H1 (cell line): ENCODE data around the gene RBM6. TPM values are rescaled to one million over a fixed set of nuclear protein-coding genes. Genes with fewer than 3 reads are reported as not detected.

Experiments
- CTCF ChIA-PET: fragments of 300-600 bp; sonication (Branson Sonifier 250); formaldehyde crosslinking; loops from one replicate; lab custom pipeline; 2021; ENCODE audit not compliant: partially characterized antibody; lab: Charles Lee
- POLR2A ChIA-PET: fragments of 300-600 bp; sonication (Branson Sonifier 250); formaldehyde crosslinking; loops from one replicate; lab custom pipeline; 2021; ENCODE audit warnings: inconsistent platforms; ENCODE audit not compliant: partially characterized antibody; lab: Charles Lee
- DNase-seq, 2 experiments: peaks; one replicate each; pipeline versions ENCODE4 v3.0.0 to v3.0.0-alpha.2; 2010 to 2022; ENCODE audit warnings: low spot score in 2 of 2, low read depth in 1 of 2, mixed read lengths in 1 of 2
- FAIRE-seq: peaks from 2 replicates; lab custom pipeline; 2011; peaks lifted over from hg19 to GRCh38; lab: Jason Lieb, UNC
- H2AFZ ChIP-seq: 2 replicates; pipeline ENCODE4 v1.8.1; 2012; ENCODE audit warnings: low read length, inconsistent platforms
- H2AK5ac ChIP-seq: 2 replicates; pipeline ENCODE4 v1.6.1; 2013; ENCODE audit warnings: low read depth, low read length
- H2BK120ac ChIP-seq: replicated peaks from 2 replicates; pipeline ENCODE3; 2013; ENCODE audit warnings: low read depth, low read length, inconsistent platforms
- H2BK12ac ChIP-seq: 2 replicates; pipeline ENCODE4 v1.6.1; 2013; ENCODE audit warnings: low read depth, low read length
- H2BK15ac ChIP-seq: 2 replicates; pipeline ENCODE4 v1.6.1; 2013; ENCODE audit warnings: low read length
- H2BK20ac ChIP-seq: 2 replicates; pipeline ENCODE4 v1.6.1; 2013; ENCODE audit warnings: low read length
- H2BK5ac ChIP-seq: 2 replicates; pipeline ENCODE4 v1.6.1; 2013; ENCODE audit warnings: low read depth, low read length
- H3K14ac ChIP-seq: 2 replicates; pipeline ENCODE4 v1.6.1; 2013; ENCODE audit warnings: inconsistent platforms; ENCODE audit not compliant: insufficient read length
- H3K18ac ChIP-seq: 2 replicates; pipeline ENCODE4 v1.6.1; 2013; ENCODE audit warnings: low read length; ENCODE audit errors: extremely low read depth
- H3K23ac ChIP-seq: 2 replicates; pipeline ENCODE4 v1.6.1; 2013; ENCODE audit warnings: inconsistent platforms; ENCODE audit not compliant: insufficient read length
- H3K23me2 ChIP-seq: 2 replicates; pipeline ENCODE4 v1.6.1; 2013; ENCODE audit warnings: low read depth, low read length
- H3K27ac ChIP-seq: 2 replicates; pipeline ENCODE4 v1.6.1; 2011; ENCODE audit warnings: low read depth, low read length, inconsistent platforms
- H3K27me3 ChIP-seq, 4 experiments: replicated peaks in 1 of 4; 1 replicate in 1 of 4; 2 replicates in 3 of 4; pipeline versions ENCODE4 v1.6.1 to v1.8.1; 2011 to 2013; ENCODE audit warnings: low read length in 3 of 4, mild to moderate bottlenecking in 3 of 4, inconsistent platforms in 2 of 4, mixed read lengths in 2 of 4, moderate library complexity in 1 of 4; ENCODE audit not compliant: control insufficient read depth in 3 of 4, insufficient read depth in 3 of 4; ENCODE audit errors: extremely low read depth in 1 of 4
- H3K36me3 ChIP-seq, 4 experiments: 2 replicates each; pipeline versions ENCODE4 v1.6.1 to v1.8.1; 2011 to 2013; ENCODE audit warnings: mild to moderate bottlenecking in 4 of 4, low read length in 3 of 4, moderate library complexity in 2 of 4, control low read depth in 1 of 4, inconsistent platforms in 1 of 4; ENCODE audit not compliant: insufficient read depth in 4 of 4, control insufficient read depth in 2 of 4
- H3K4ac ChIP-seq: replicated peaks from 2 replicates; pipeline ENCODE3; 2013; ENCODE audit warnings: low read length, low read depth, mixed read lengths, inconsistent platforms; ENCODE audit not compliant: insufficient read length
- H3K4me1 ChIP-seq, 4 experiments: replicated peaks in 1 of 4; 1 replicate in 1 of 4; 2 replicates in 3 of 4; pipeline versions ENCODE4 v1.6.1 to v1.8.1; 2011 to 2013; ENCODE audit warnings: low read length in 3 of 4, inconsistent platforms in 2 of 4, mixed read lengths in 1 of 4; ENCODE audit not compliant: insufficient read depth in 4 of 4, control insufficient read depth in 3 of 4
- H3K4me2 ChIP-seq, 2 experiments: 2 replicates each; pipeline versions ENCODE4 v1.6.1 to v1.8.1; 2011 to 2013; ENCODE audit warnings: low read depth in 2 of 2, low read length in 2 of 2, control low read depth in 1 of 2, inconsistent platforms in 1 of 2, mild to moderate bottlenecking in 1 of 2; ENCODE audit not compliant: insufficient read depth in 1 of 2
- H3K4me3 ChIP-seq, 4 experiments: fragments of 200-600, 300-600 bp in 1 of 4; sonication (generic), shearing (Covaris generic), sonication (Bioruptor Twin) in 1 of 4; 2 replicates each; pipeline versions ENCODE4 v1.5.1 to v1.8.1; 2011 to 2016; ENCODE audit warnings: low read length in 4 of 4, low read depth in 3 of 4, control low read depth in 2 of 4, inconsistent platforms in 2 of 4, mild to moderate bottlenecking in 2 of 4, mixed read lengths in 1 of 4, moderate library complexity in 1 of 4; ENCODE audit not compliant: insufficient read depth in 2 of 4; ENCODE audit errors: extremely low read depth in 1 of 4
- H3K56ac ChIP-seq: replicated peaks from 2 replicates; pipeline ENCODE3; 2013; ENCODE audit warnings: low read depth, mild to moderate bottlenecking, mixed read lengths, low read length, inconsistent platforms; ENCODE audit not compliant: insufficient read length
- H3K79me1 ChIP-seq: 2 replicates; pipeline ENCODE4 v1.6.1; 2013; ENCODE audit warnings: low read depth, low read length, control low read depth
- H3K79me2 ChIP-seq, 2 experiments: 2 replicates each; pipeline versions ENCODE4 v1.6.1 to v1.8.1; 2012 to 2013; ENCODE audit warnings: low read length in 2 of 2, mild to moderate bottlenecking in 2 of 2, inconsistent platforms in 1 of 2; ENCODE audit not compliant: insufficient read depth in 2 of 2, control insufficient read depth in 1 of 2
- H3K9ac ChIP-seq, 4 experiments: replicated peaks in 1 of 4; 1 replicate in 1 of 4; 2 replicates in 3 of 4; pipeline versions ENCODE4 v1.6.1 to v1.8.1; 2011 to 2013; ENCODE audit warnings: low read depth in 3 of 4, low read length in 3 of 4, control low read depth in 2 of 4, mild to moderate bottlenecking in 2 of 4, moderate library complexity in 2 of 4, inconsistent platforms in 1 of 4; ENCODE audit errors: extremely low read depth in 1 of 4
- H3K9me3 ChIP-seq, 2 experiments: 2 replicates each; pipeline versions ENCODE4 v1.6.1 to v1.8.1; 2012 to 2013; ENCODE audit warnings: mild to moderate bottlenecking in 2 of 2, moderate library complexity in 2 of 2, control low read depth in 1 of 2, inconsistent platforms in 1 of 2, low read depth in 1 of 2, low read length in 1 of 2, mixed read lengths in 1 of 2; ENCODE audit not compliant: insufficient read depth in 2 of 2
- H4K20me1 ChIP-seq, 2 experiments: replicated peaks in 1 of 2; 2 replicates each; pipeline versions ENCODE3 to v1.8.1; 2011 to 2013; ENCODE audit warnings: inconsistent platforms in 2 of 2, low read length in 2 of 2, mild to moderate bottlenecking in 1 of 2; ENCODE audit not compliant: insufficient read depth in 2 of 2, control insufficient read depth in 1 of 2
- H4K5ac ChIP-seq: 2 replicates; pipeline ENCODE4 v1.6.1; 2013; ENCODE audit warnings: low read length, low read depth, mixed read lengths, inconsistent platforms; ENCODE audit not compliant: insufficient read length
- H4K8ac ChIP-seq: 2 replicates; pipeline ENCODE4 v1.8.0; 2013; ENCODE audit warnings: mild to moderate bottlenecking, moderate library complexity, low read length, inconsistent platforms; ENCODE audit not compliant: insufficient read depth; ENCODE audit errors: extremely low read depth
- H4K91ac ChIP-seq: replicated peaks from 2 replicates; pipeline ENCODE3; 2013; ENCODE audit warnings: low read length, mixed read lengths, inconsistent platforms; ENCODE audit not compliant: insufficient read length
- ATF3 ChIP-seq: IDR thresholded peaks from 2 replicates; pipeline ENCODE4 v1.6.1; 2011; ENCODE audit warnings: low read depth, mild to moderate bottlenecking, low read length; ENCODE audit not compliant: insufficient read depth
- BCL11A ChIP-seq, 2 experiments: IDR thresholded peaks; one replicate each; pipeline ENCODE4 v1.6.1; 2011; ENCODE audit warnings: low read depth in 2 of 2, low read length in 2 of 2, mild to moderate bottlenecking in 2 of 2
- BRCA1 ChIP-seq: IDR thresholded peaks from 2 replicates; pipeline ENCODE4 v1.6.1; 2012; ENCODE audit warnings: low read depth, low read length, improper control_type of control experiment
- E2F6 ChIP-seq: IDR thresholded peaks from 2 replicates; pipeline ENCODE4 v1.6.1; 2012; ENCODE audit warnings: inconsistent platforms
- POLR2A ChIP-seq, 2 experiments: IDR thresholded peaks; 1 replicate in 1 of 2; 2 replicates in 1 of 2; pipeline ENCODE4 v1.6.1; 2011; ENCODE audit warnings: low read depth in 2 of 2, low read length in 2 of 2, mild to moderate bottlenecking in 2 of 2; ENCODE audit errors: control extremely low read depth in 1 of 2
- TAF7 ChIP-seq: optimal IDR thresholded peaks from 2 replicates; pipeline ENCODE3; 2011; ENCODE audit warnings: low read depth, mild to moderate bottlenecking, inconsistent platforms, low read length, moderate library complexity, borderline replicate concordance
- YY1 ChIP-seq: IDR thresholded peaks from 2 replicates; pipeline ENCODE4 v1.6.1; 2011; ENCODE audit warnings: low read depth, mild to moderate bottlenecking, low read length
- ZNF274 ChIP-seq: IDR thresholded peaks from 2 replicates; pipeline ENCODE4 v1.7.0; 2012; ENCODE audit warnings: low read length, borderline replicate concordance; ENCODE audit errors: extremely low read depth
- WGBS, 2 experiments: shearing (Covaris generic) in 1 of 2; methylation state at CpG; one replicate each; pipeline versions ENCODE4 v1.1.6 to v1.1.7; 2013 to 2015; ENCODE audit warnings: low lambda C conversion rate in 2 of 2, mixed read lengths in 2 of 2, inconsistent platforms in 1 of 2, low coverage in 1 of 2, missing lambda C conversion rate in 1 of 2; ENCODE audit not compliant: insufficient replicate concordance in 2 of 2, insufficient coverage in 1 of 2, insufficient read length in 1 of 2; ENCODE audit errors: extremely low coverage in 1 of 2, missing lambda C conversion rate in 1 of 2; 5-methylcytosine and 5-hydroxymethylcytosine counted together
- polyA plus RNA-seq, 7 experiments: library from polyadenylated mRNA; depleted of rRNA in 3 of 7; stranded (reverse) in 5 of 7; unstranded in 2 of 7; fragments of >200 nt in 5 of 7; fragments of 200-250 nt in 2 of 7; gene quantifications; 1 replicate in 5 of 7; 2 replicates in 1 of 7; 4 replicates in 1 of 7; pipeline versions ENCODE4 v1.2.1 to v1.2.3, GENCODE V29; 2011 to 2013; ENCODE audit warnings: missing spikeins in 2 of 7, mixed read lengths in 2 of 7
- total RNA-seq: library from RNA; stranded (reverse); fragmentation: NEBNext Ultra II Directional; extraction: Animal tissue kit (Norgen Biotek cat#: 25700); gene quantifications from 2 replicates; pipeline ENCODE4 v1.2.1, GENCODE V29; 2021

Gene RBM6
- total and polyA plus RNA-seq, 2 of the 8 experiments (the other 6 are each of a cell fraction or from before 2014, with no cell fraction given), result 30.6 to 80.1 TPM

GRCh38 chr3:50089609-50089945 lies 149.6 kb downstream of the RBM6 start:
- no peak overlapping the region for H3K18ac ChIP-seq
- no peak for DNase-seq
- no peak overlapping the region for H3K56ac ChIP-seq
- TF ChIP-seq TAF7 (no peak), POLR2A (IDR thresholded peaks at IDR 0.05; ENCODE audit: control extremely low read depth in 1 of 2, low read depth in 2 of 2, low read length in 2 of 2) (no peak), BRCA1 (no peak), E2F6 (no peak), ZNF274 (no peak), ATF3 (no peak), YY1 (no peak), BCL11A (IDR thresholded peaks at IDR 0.05; ENCODE audit: low read depth in 2 of 2, low read length in 2 of 2) (no peak)
- no peak overlapping the region for H2BK5ac ChIP-seq
- no peak overlapping the region for H2BK15ac ChIP-seq
- H4K20me1 ChIP-seq, result peaks cover 0 to 3% of the 10 kb centered on the region in 2 experiments
- no peak for FAIRE-seq
- H2BK20ac ChIP-seq, result no peak overlapping the region
- peaks cover 16 to 46% (median 33%) of the 10 kb centered on the region in 4 experiments for H3K36me3 ChIP-seq
- H3K79me2 ChIP-seq, result peaks cover 0 to 21% of the 10 kb centered on the region in 2 experiments; a peak in 3 of 4 replicates
- H2AFZ ChIP-seq, result no peak overlapping the region
- H4K91ac ChIP-seq, result no peak overlapping the region
- no peaks in the 10 kb centered on the region; the same call in 1 of the 2 replicates for H3K79me1 ChIP-seq
- peak overlapping the region; percentile 81 to 88 for H3K4me2 ChIP-seq
- H3K4me3 ChIP-seq, result peak overlapping the region; percentile 86 to 100 (median 100)
- no peak overlapping the region for H3K4ac ChIP-seq
- 9% methylated on average over 16 of the region's 16 CpGs; no CpG with 5 or more reads in 1 of the 2 experiments for WGBS, 2 experiments
- H2BK120ac ChIP-seq, result no peak overlapping the region
- H3K14ac ChIP-seq, result no peak overlapping the region
- peak overlapping the region; percentile 95 for H4K8ac ChIP-seq
- H2AK5ac ChIP-seq, result no peak overlapping the region
- peak overlapping the region in 3 of 4 experiments; percentile 90 to 96 (median 96); a peak in 6 of 7 replicates for H3K9ac ChIP-seq
- peaks cover 3 to 7% of the 10 kb centered on the region in 2 experiments; a peak in 2 of 4 replicates for H3K9me3 ChIP-seq
- H3K23ac ChIP-seq, result no peak overlapping the region
- ChIA-PET POLR2A (interaction anchor here (1.0 to 1.6 kb wide), 8 partner anchors 10 to 160 kb away, joined by 3 to 5 read pairs (median 4); partner anchors contain the start of gene MON1A), CTCF (interaction anchor here (0.6 to 1.8 kb wide), 6 partner anchors 10 to 312 kb away, joined by 3 to 5 read pairs (median 4); no protein-coding TSS in a partner anchor)
- no peak overlapping the region for H2BK12ac ChIP-seq
- H3K23me2 ChIP-seq, result no peaks in the 10 kb centered on the region
- peaks cover 0 to 3% (median 0%) of the 10 kb centered on the region in 4 experiments; a peak in 1 of 7 replicates for H3K4me1 ChIP-seq
- no peak overlapping the region for H4K5ac ChIP-seq
- H3K27ac ChIP-seq, result no peak overlapping the region
- H3K27me3 ChIP-seq, result no peaks in the 10 kb centered on the region
